ENCODE measurements around the gene NBEAL2.

NBEAL2 gene

GRCh38 chr3:47047069-47047468 is 67.6 kb downstream of the NBEAL2 start:
- TF ChIP-seq CTCF (IDR thresholded peaks at IDR 0.05; ENCODE audit: low read depth, low read length): no peak
- Histone ChIP-seq H3K9me3 (no peaks in the 10 kb centered on the region), H3K4me3 (ENCODE audit: low read depth, low read length) (no peak overlapping the region), H3K36me3 (no peaks in the 10 kb centered on the region), H3K27me3 (no peaks in the 10 kb centered on the region), H3K4me1 (no peaks in the 10 kb centered on the region)
- DNase-seq: no peak

- Histone ChIP-seq H3K4me1 (no peaks in the 10 kb centered on the region), H3K36me3 (no peaks in the 10 kb centered on the region), H3K27me3 (no peaks in the 10 kb centered on the region), H3K4me3 (ENCODE audit: low read depth, low read length) (no peak overlapping the region), H3K9me3 (no peaks in the 10 kb centered on the region)
- DNase-seq: no peak
- no peak for TF ChIP-seq CTCF (IDR thresholded peaks at IDR 0.05; ENCODE audit: low read depth, low read length)
Observed at GRCh38 chr3:47047673-47048072, 68.2 kb downstream of the NBEAL2 start.

GRCh38 chr3:47054412-47054811 is 74.9 kb downstream of the NBEAL2 start:
- TF ChIP-seq CTCF (IDR thresholded peaks at IDR 0.05; ENCODE audit: low read depth, low read length): no peak
- no peaks in the 10 kb centered on the region for H3K9me3 ChIP-seq

GRCh38 chr3:47056705-47057104 is 77.2 kb downstream of the NBEAL2 start:
- no peaks in the 10 kb centered on the region for H3K36me3 ChIP-seq
- H3K9me3 ChIP-seq: no peaks in the 10 kb centered on the region
- no peaks in the 10 kb centered on the region for H3K4me1 ChIP-seq
- no peak for TF ChIP-seq CTCF (IDR thresholded peaks at IDR 0.05; ENCODE audit: low read depth, low read length)
- no peak overlapping the region for H3K4me3 ChIP-seq (ENCODE audit: low read depth, low read length)
- DNase-seq: no peak
- H3K27me3 ChIP-seq: no peaks in the 10 kb centered on the region

More at GRCh38 chr3:47054412-47054811, 74.9 kb downstream of the NBEAL2 start:
- Histone ChIP-seq H3K36me3 (no peaks in the 10 kb centered on the region), H3K27me3 (no peaks in the 10 kb centered on the region), H3K4me3 (ENCODE audit: low read depth, low read length) (no peak overlapping the region), H3K4me1 (no peaks in the 10 kb centered on the region)
- no peak for DNase-seq

- no peaks in the 10 kb centered on the region for H3K36me3 ChIP-seq
- DNase-seq: no peak
- no peaks in the 10 kb centered on the region for H3K4me1 ChIP-seq
- no peaks in the 10 kb centered on the region for H3K9me3 ChIP-seq
- TF ChIP-seq CTCF (IDR thresholded peaks at IDR 0.05; ENCODE audit: low read depth, low read length): no peak
- no peak overlapping the region for H3K4me3 ChIP-seq (ENCODE audit: low read depth, low read length)
- H3K27me3 ChIP-seq: no peaks in the 10 kb centered on the region
Observed at GRCh38 chr3:47057212-47057671, 77.8 kb downstream of the NBEAL2 start.
